GM13976 (cell line): ENCODE data around the gene FIGNL1.

Source experiments
- DNase-seq: peaks from one replicate; pipeline ENCODE4 v3.0.0; 2012; ENCODE audit warnings: low spot score
- CTCF ChIP-seq: IDR thresholded peaks from 2 replicates; pipeline ENCODE4 v1.5.1; 2012; ENCODE audit warnings: borderline replicate concordance, mild to moderate bottlenecking; ENCODE audit not compliant: insufficient read depth; ENCODE audit errors: extremely low read depth, missing control alignments, control extremely low read depth
- in situ Hi-C: fragments of 300-500 bp; cut with MboI; formaldehyde crosslinking; loops from one replicate; pipeline ENCODE4 v1.12.0; 2022; ENCODE audit warnings: low sequenced_read_pairs, mixed read lengths, inconsistent platforms; ENCODE audit not compliant: unreplicated experiment

The FIGNL1 gene

GRCh38 chr7:50406935-50407334, 43.2 kb downstream of the FIGNL1 start:
- DNase-seq, result peak; percentile 10
- in situ Hi-C loops, result no loop called here
- no peak for TF ChIP-seq CTCF

DNA sequence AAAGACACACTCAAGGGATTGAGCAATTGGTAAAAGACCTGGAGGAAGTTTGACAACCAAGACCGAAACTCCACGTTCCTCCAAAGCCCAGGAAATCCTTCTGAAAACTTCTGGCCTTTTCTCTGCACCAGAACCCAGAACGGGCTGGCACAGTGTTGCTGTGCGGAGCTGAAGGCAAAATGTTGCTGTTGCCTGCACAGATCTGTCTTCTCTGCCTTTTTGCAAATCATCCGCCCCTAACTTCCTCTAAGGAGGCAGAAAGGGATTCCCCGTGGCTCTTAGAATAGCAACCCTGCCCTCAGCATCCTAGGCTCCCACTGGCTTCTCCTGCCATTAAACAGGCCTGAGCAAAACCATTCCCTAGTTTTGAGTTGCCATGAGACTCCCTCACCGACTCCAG, 44.9 kb downstream of the FIGNL1 start:
- TF ChIP-seq CTCF, result no peak
- in situ Hi-C loops, result no loop called here
- DNase-seq, result no peak

DNA sequence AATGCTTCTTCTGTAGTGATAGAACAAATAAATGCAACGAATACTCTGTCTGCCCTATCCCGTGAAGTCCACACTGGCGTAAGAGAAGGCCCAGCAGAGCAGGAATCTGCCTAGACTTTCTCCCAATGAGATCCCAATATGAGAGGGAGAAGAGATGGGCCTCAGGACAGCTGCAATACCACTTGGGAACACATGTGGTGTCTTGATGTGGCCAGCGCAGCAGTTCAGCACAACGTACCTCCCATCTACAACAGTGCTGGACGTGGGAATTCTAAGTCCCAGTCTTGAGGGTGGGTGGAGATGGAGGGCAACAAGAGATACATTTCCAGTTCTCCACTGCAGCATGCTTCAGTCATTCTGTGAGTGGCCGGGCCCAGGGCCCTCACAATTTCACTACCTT, 45.8 kb downstream of the FIGNL1 start:
- in situ Hi-C loops, result no loop called here
- TF ChIP-seq CTCF, result no peak
- DNase-seq, result no peak

GRCh38 chr7:50400114-50400513, 50.0 kb downstream of the FIGNL1 start:
- no peak for DNase-seq
- no peak for TF ChIP-seq CTCF

GRCh38 chr7:50399635-50400034, 50.5 kb downstream of the FIGNL1 start:
- DNase-seq, result no peak
- in situ Hi-C loops, result no loop called here
- TF ChIP-seq CTCF, result no peak

More at GRCh38 chr7:50400114-50400513, 50.0 kb downstream of the FIGNL1 start:
- in situ Hi-C loops, result no loop called here

DNA sequence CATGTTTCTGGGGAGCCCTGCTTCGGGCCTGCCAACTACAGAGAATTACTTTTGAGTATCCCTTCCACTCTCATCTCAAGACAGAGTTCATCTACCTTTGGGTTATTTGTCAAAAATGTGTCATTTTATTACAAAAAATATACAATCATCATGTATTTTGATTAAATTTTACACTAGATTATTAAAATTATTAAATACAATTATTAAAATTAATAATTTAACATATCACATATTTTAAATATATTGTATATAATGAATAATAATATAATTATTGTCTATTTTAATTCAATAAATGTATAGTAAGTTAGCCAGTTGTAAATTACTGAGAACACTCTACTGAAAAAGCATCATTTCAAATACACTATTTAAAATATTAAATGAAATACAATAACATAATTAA, 50.9 kb downstream of the FIGNL1 start:
- DNase-seq, result no peak
- in situ Hi-C loops, result no loop called here

More for the DNA sequence above, 50.9 kb downstream of the FIGNL1 start:
- TF ChIP-seq CTCF, result no peak
